Panc1 (cell line): ENCODE measurements around the gene NOL4L.

Experiments used
- TCF7L2 ChIP-seq: IDR thresholded peaks from 2 replicates; pipeline ENCODE4 v1.6.1; 2011; ENCODE audit warnings: mild to moderate bottlenecking, low read depth, low read length, inconsistent platforms
- TF ChIP-seq, protein P1 (sequence below): fragments of 450-650 bp; IDR thresholded peaks from 2 replicates; pipeline ENCODE4 v1.5.1; 2017; ENCODE audit warnings: mild to moderate bottlenecking

GRCh38 chr20:32435449-32436107, 149.6 kb downstream of the NOL4L start:
- TF ChIP-seq, protein P1, sequence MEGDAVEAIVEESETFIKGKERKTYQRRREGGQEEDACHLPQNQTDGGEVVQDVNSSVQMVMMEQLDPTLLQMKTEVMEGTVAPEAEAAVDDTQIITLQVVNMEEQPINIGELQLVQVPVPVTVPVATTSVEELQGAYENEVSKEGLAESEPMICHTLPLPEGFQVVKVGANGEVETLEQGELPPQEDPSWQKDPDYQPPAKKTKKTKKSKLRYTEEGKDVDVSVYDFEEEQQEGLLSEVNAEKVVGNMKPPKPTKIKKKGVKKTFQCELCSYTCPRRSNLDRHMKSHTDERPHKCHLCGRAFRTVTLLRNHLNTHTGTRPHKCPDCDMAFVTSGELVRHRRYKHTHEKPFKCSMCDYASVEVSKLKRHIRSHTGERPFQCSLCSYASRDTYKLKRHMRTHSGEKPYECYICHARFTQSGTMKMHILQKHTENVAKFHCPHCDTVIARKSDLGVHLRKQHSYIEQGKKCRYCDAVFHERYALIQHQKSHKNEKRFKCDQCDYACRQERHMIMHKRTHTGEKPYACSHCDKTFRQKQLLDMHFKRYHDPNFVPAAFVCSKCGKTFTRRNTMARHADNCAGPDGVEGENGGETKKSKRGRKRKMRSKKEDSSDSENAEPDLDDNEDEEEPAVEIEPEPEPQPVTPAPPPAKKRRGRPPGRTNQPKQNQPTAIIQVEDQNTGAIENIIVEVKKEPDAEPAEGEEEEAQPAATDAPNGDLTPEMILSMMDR = no peak
- no peak for TF ChIP-seq TCF7L2
